Measurements from ENCODE around the gene GARIN5A. TPM values are rescaled to one million over a fixed set of nuclear protein-coding genes. Genes with fewer than 3 reads are reported as not detected.
A peak's percentile ranks its signal among the peaks of the same experiment; 100 is the strongest.

The GARIN5A gene
- total RNA-seq, 8 experiments from 2014 or later: 0.46 to 6.9 (median 1.9) TPM

GRCh38 chr19:50419022-50419579 lies 57.5 kb downstream of the GARIN5A start:
- 5 to 30% (median 15%) methylated on average over 2 to 11 of the region's 14 CpGs for WGBS, 10 experiments
- ATAC-seq (replicated peaks in 6 of 8): peak in 2 of 8 experiments; percentile 18 to 20
- H3K4me3 ChIP-seq: no peak overlapping the region
- H3K27ac ChIP-seq: no peak overlapping the region
- peaks cover 0 to 6% of the 10 kb centered on the region in 2 donors for H3K4me1 ChIP-seq (replicated peaks in 1 of 2)
- in situ Hi-C loops (cut with MboI; ENCODE audit: low pct_unique_long_range_greater_than_20kb in 2 of 9, low sequenced_read_pairs in 9 of 9, unreplicated experiment in 9 of 9): no loop called here

GRCh38 chr19:50418176-50419021 lies 58.2 kb downstream of the GARIN5A start, which contains the start of gene SPIB:
TSS of gene SPIB (plus strand) at chr19:50418938. CDS start at chr19:50418963, 25 bp downstream.
- H3K27ac ChIP-seq: no peak within 1 kb of the TSS
- no peak within 1 kb of the TSS for H3K4me3 ChIP-seq
- 100% methylated on average over 1 of the region's 34 CpGs; no CpG with 5 or more reads in 9 of the 10 experiments for WGBS, 10 experiments
- H3K4me1 ChIP-seq (replicated peaks in 1 of 2): peaks cover 0 to 6% of the 10 kb centered on the region in 2 donors
- in situ Hi-C loops (cut with MboI; ENCODE audit: low pct_unique_long_range_greater_than_20kb in 2 of 9, low sequenced_read_pairs in 9 of 9, unreplicated experiment in 9 of 9): no loop called here
- ATAC-seq (replicated peaks in 6 of 8): peak in 1 of 8 experiments; percentile 7

DNA sequence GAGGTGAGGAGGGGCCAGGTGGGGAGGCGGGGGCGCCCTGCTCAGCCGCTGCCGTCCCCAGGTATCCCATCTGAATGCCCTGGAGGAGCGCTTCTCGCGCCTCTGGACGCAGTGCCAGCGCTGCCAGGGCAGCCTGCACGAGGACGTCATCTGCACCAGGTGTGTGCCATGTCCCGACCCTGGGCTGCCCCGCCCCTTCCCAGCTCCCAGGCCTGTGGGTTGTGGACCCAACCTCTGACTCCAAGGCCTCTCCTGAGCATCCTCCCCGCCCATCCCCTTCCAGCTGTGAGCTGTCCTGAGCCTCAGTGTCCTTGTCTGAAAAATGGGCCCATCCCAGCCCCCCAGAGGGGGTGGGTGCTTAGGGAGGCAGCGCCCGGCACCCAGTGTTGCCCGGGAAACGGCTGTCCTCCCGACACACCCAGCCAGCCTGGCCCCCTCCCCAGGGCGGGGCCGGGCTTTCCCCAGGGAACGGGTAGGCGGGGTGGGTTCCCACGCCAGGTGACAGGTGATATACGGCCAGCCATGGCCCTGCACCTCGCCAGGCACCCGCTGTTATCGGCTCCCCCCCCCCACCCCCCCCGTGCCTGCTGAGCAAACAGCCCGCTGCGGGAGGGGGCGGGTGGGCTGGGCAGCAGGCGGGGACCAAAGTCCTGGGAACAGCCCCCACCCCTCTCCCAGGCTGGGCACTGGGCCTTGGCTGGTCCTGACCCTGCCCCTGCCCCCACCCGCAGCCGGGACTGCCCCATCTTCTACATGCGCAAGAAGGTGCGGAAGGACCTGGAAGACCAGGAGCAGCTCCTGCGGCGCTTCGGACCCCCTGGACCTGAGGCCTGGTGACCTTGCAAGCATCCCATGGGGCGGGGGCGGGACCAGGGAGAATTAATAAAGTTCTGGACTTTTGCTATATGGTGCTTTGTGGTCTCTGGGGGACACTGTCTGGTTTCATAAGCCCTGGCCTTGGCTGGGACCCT lies 59.3 kb downstream of the GARIN5A start:
- ATAC-seq (replicated peaks in 6 of 8): no peak
- Histone ChIP-seq H3K4me3 (no peak overlapping the region), H3K27ac (no peak overlapping the region), H3K4me1 (replicated peaks in 1 of 2) (peaks cover 0 to 6% of the 10 kb centered on the region in 2 donors)
- WGBS, 10 experiments: 92% methylated on average over 2 of the region's 42 CpGs; no CpG with 5 or more reads in 9 of the 10 experiments
- in situ Hi-C loops (cut with MboI; ENCODE audit: low pct_unique_long_range_greater_than_20kb in 2 of 9, low sequenced_read_pairs in 9 of 9, unreplicated experiment in 9 of 9): no loop called here

Other genes starting within 250 kb of the GARIN5A start
- gene KCNC3, start 147.5 kb downstream of the GARIN5A start, total RNA-seq: 1 to 10 TPM in 4 of 8 experiments, under 1 TPM in 4; 0.13 to 2.6 (median 0.99) TPM
- gene NAPSA, start 111.2 kb downstream of the GARIN5A start, total RNA-seq: 1 to 10 TPM in 4 of 8 experiments, under 1 TPM in 4; 0.18 to 1.9 (median 0.95) TPM
- gene NR1H2, start 100.4 kb downstream of the GARIN5A start, total RNA-seq: 10 to 100 TPM; 13.5 to 71.4 (median 30.6) TPM
- 10 to 100 TPM in 5 of 8 experiments, 1 to 10 TPM in 3; 6.2 to 56.0 (median 12.7) TPM for gene POLD1, start 92.5 kb downstream of the GARIN5A start, total RNA-seq
- 1 to 10 TPM in 1 of 8 experiments, under 1 TPM in 5, not detected in 2; 0.09 to 2.6 (median 0.47) TPM for gene SPIB, start 57.9 kb downstream of the GARIN5A start, total RNA-seq
- under 1 TPM in 4 of 8 experiments, not detected in 4; 0.04 to 0.27 (median 0.11) TPM for gene MYBPC2, start 44.0 kb downstream of the GARIN5A start, total RNA-seq
- gene EMC10, start 341 bp downstream of the GARIN5A start, total RNA-seq: 100 to 1,000 TPM in 3 of 8 experiments, 10 to 100 TPM in 5; 46.0 to 183 (median 90.3) TPM
- gene JOSD2, start 34.3 kb upstream of the GARIN5A start, total RNA-seq: 10 to 100 TPM in 4 of 8 experiments, 1 to 10 TPM in 4; 3.9 to 40.5 (median 11.3) TPM
- gene ASPDH, start 37.1 kb upstream of the GARIN5A start, total RNA-seq: 1 to 10 TPM in 4 of 8 experiments, under 1 TPM in 1, not detected in 3; 0.58 to 3.0 (median 1.4) TPM
- gene LRRC4B, start 91.6 kb upstream of the GARIN5A start, total RNA-seq: 10 to 100 TPM in 5 of 8 experiments, under 1 TPM in 3; 0.10 to 45.8 (median 17.2) TPM
- 10 to 100 TPM in 1 of 8 experiments, 1 to 10 TPM in 4, under 1 TPM in 3; 0.31 to 12.5 (median 3.4) TPM for gene SYT3, start 163.0 kb upstream of the GARIN5A start, total RNA-seq
- 10 to 100 TPM in 2 of 8 experiments, 1 to 10 TPM in 4, not detected in 2; 1.3 to 10.9 (median 6.4) TPM for gene C19orf81, start 172.6 kb upstream of the GARIN5A start, total RNA-seq
- 10 to 100 TPM in 3 of 8 experiments, 1 to 10 TPM in 5; 1.7 to 22.5 (median 7.2) TPM for gene SHANK1, start 243.0 kb upstream of the GARIN5A start, total RNA-seq
- 10 to 100 TPM in 3 of 8 experiments, 1 to 10 TPM in 5; 1.8 to 42.0 (median 6.9) TPM for gene CLEC11A, start 246.5 kb upstream of the GARIN5A start, total RNA-seq